DMS153 treated with DMSO at 0.1 percent for 48 hours (cell line): ENCODE results near the gene CCDC78.

Experiments
- DNase-seq: peaks from one replicate; lab custom pipeline; 2025; ENCODE audit not compliant: unreplicated experiment; lab: John Stamatoyannopoulos, UW

Gene CCDC78

DNA sequence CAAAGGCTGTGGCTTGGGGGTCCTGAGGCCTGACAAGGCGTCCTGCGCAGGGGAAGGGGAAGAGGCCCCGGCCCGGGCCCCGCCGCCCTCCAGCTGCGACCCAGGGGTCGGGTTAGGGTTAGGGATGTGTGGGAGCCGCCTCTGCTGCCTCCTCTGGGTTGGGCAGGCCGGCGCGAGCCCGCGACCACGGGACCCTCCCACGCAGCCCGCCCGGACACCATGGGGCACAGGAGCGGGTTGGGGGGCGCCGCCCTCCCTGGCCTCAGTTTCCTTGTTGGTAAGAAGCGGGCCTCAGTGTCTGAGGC lies 14.2 kb upstream of the CCDC78 start:
- no peak for DNase-seq

DNA sequence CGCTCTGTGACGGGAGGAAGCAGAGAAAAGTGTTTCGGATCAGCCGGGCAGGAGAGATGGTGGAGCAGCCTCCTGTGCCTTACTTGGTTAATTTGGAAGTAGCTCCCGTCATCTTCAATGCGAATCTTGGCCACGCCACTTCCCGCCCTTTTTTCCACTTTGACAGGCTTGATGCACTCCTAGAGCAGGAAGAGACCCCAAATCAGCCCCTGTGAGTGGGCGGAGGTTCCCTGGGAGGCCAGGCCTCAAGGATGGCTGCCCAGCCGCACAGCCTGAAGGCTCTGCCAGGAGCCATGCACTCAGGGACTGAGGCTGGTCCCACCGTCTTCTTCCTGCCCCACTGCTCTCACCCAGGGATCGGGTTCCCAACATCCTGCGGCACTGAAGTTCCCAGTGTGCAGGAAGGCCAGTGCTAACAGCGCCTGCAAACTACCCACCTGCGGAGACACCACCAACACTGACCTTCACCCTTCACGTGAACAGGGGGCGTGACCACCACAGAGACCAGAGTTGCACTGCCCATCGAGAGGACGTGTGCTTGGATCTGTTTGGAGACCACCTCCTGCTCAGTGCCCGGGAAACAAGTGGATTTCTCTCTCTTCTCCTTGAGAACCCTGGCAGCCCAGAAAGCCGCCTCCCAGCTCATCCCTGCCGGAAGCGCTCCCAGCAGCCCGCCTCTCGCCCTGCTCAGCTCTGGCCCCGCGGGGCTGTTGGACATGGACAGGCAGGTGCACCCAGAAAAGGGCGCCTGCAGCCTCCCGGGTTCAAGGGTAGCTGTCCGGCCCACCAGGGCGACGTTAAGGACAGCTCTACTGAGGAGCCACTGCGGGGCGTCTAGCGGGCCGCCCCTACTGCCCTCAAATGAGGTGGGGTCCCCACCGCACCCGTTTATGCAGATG lies 13.6 kb upstream of the CCDC78 start:
- DNase-seq = no peak

DNA sequence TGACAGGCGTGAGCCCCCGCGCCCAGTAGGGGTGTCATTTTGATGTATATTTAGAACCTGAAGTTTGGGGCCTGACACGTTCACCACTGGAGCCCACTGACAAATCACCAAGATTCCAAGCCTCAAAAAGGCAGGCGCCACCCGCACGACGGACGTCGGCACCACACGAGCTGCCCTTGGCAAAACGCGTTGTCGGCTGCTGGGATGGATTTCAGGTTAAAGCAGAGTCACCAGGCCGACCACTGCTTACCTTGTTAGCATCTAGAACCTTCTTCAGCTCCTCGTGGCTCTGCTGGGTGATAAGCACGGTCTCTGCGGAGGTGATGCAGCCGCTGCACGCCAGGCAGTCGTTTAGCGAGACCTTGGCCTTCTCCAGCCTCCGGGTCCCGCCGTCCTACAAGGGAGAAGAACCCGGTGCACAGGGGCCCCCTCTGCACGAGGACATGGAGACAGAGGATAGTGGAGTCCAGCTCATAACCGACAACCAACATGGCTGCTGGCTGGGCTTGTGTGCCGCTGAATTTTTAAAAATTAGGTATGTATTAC lies 10.8 kb upstream of the CCDC78 start:
- DNase-seq = no peak

GRCh38 chr16:735982-736453 lies 9.8 kb upstream of the CCDC78 start:
- DNase-seq = no peak

DNA sequence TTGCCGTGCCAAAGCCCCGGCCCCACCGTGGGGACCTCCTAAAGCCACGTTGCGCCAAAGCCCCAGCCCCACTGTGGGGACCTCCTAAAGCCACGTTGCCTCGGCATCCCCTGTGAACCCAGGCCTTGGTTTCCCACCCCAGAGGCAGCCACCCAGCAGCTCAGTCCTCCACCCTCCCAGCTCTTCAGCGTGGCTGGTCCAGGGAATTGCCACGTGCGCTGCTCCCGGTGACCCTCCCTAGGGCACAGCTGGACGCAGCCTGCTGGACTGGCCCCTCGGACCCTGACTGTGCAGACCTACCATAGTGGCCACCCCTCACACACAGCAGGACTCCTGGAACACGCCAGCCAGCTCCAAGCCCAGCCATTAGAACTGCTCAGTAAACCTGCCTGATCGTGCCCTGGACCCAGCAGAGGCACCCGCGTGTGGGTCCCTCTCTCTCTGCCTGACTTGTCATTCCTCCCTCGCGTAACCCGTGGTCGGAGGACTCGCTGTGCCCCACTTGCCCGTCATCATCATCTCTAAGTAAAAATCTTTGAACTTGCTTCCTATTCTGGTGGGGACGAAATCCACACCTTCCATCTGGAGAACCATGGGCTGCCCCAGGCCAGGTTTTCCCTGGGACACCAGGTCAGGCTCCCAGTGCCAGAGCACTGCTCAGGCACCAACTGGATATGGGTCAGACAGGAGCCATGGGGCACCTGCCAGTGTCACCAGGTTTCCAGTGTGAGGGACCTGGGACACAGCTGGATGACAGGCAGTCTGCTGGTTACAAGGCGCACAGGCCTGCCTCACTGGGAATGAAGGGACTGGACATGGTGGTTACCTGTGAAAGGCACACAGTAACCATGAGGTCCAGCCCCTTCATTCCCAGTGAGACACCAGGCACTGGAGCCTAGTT lies 9.0 kb upstream of the CCDC78 start:
- no peak for DNase-seq

DNA sequence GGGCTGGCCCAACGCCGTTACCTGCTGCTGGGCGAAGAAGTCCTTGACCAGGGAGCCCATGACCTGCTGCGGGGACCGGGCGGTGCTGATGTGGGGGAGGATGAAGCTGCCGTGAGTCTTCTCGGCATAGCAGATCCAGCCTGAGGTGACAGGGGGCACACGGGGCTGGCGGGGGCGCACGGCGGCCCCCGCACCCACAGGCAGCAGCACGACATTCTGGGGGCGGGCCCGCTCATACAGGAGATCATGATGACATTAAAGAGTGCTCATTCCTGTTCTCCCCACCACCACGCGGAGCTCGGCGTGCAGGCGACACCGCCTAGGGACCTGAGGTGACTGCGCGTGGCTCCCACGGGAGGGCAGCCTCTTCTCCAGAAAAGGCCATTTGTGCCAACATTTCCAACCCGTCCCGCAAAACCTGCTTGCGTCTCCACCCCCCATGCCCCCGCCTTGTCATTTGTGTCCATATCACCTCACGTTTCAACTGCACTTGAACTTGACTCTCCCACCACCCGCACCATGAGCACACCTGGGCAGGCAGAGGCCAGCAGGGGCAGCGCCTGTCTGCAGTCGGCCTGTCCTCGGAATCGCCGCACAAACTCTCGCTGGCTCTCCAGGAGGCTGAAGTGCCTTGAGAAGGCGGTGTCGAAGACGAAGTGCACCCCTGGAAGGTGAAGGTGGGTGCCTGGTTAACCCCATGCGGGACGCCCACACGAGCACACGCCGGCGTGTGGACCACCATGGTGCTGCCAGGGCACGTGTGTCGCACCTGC lies 8.2 kb upstream of the CCDC78 start:
- no peak for DNase-seq

DNA sequence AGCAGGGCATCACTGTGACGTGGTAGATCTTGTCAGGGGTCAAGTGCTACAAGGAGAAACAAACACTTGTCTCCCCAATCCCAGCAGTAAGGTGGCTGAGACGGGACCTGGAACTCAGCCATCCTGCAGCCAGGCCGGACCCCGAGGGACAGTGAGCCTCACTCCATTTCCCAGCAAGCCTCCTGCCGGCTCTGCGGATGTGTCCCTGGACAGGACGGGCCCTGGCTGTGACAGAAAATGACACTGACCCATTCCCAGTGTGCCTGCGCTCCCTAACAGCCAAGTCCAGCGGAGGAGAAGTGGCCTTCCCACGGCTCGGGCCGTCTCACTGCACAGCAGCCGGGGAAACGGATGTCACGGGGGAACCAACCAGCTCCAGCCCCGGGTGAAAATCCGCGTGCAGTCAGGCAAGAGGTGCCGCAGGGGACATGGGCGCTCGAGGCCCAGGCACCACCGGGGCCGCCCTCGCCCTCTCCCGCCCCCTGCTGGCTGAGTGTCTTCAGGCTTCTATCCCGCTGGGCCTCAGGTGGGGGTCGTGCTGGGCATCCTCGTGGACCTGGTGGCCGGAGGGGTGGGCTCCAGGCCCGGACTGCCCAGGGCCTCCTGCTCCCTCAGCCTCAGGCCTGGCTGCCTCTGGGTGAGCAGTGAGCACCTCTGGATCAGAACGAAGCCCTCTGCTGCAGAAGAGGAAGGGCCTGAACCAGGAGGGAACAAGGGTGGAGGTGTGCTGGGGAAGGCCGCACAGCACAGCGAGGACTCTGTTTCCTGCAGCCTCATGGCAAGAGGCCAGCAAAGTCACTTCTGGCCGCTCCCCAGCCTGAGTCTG lies 7.4 kb upstream of the CCDC78 start:
- DNase-seq = no peak

GRCh38 chr16:732936-733335 lies 6.7 kb upstream of the CCDC78 start:
- DNase-seq = no peak

GRCh38 chr16:732332-732731 lies 6.1 kb upstream of the CCDC78 start:
- DNase-seq = no peak

DNA sequence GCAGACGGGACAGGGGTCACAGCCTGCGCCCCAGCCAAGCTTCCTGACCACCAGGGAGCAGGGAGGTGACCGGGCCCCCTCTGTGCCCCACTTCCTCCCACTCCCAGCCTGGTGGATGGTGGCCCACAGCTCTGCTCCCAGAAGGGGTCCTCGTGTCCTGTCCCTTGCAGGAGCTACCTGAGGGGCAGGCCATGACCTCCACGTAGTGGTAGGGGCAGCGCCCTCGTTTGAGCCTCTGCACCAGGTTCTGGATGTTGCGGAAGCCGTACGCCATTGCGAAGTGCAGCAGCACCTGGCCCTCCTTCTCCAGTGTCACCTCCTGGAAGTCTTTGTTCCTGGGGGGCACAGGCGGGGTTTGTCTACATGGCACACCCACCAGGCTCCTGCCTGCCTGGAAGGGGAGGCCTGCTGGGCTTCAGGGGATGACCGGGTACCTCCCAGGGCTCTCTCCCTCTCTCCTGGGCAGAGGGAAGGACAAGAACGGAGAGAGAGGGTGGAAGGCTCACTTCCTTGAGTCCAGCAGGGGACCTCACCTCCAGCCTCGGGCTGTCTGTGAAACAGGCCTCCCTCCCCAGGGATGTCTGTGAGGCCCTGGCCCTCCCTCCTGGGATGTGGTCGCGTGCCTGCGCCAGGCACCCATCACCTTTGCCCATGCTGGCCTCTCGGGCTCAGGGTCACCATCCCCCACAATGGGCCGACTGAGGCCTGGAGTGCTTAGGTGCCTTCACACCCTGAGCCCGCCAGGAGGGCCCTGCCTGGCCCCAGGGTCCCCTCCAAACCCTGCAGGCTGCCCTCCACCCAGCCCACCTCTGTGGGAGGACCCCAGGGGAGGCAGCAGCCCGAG lies 4.6 kb upstream of the CCDC78 start:
- DNase-seq = no peak

DNA sequence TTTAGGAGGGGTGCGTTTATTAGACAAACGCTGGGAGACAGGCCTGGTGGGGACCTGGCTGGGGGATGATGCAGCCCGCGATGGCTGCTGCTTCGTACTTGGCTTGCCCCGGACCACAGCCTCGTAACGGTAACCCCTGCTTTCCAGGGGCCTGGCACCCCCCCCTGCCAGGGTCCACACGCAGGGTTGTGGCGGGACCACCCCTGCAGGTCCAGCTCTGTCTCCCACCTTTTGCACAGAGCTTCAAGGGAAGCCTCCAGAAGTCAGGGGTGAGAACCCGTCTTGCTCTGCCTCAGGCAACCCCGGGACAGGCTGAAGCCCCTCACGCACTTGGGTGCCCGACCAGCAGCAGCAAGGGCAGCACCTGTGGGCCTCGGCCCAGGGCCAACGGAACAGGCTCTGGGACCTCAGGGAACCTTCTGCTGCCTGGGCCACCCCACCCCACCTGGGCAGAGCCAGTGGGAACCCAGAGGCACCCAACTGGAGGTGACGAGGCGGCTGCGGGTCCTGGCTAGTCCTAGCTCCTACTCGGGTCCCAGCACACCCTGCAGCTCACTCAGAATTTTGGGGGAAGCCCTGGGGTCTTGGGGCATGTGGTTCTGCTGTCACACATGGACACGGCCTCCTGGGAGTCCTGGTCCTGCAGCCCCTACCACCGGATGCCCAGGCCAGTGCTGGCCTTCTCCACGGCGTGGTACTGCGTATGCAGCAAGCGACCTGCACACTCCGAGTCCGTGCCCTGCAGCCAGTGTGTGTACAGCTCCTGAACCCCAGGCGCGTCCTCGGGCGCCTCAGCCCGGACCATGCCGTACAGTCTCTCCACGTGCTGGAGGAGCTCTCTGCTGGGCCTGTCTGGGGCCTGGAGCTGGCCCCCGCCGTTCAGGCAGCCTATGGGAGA lies 3.8 kb upstream of the CCDC78 start:
- DNase-seq = no peak

DNA sequence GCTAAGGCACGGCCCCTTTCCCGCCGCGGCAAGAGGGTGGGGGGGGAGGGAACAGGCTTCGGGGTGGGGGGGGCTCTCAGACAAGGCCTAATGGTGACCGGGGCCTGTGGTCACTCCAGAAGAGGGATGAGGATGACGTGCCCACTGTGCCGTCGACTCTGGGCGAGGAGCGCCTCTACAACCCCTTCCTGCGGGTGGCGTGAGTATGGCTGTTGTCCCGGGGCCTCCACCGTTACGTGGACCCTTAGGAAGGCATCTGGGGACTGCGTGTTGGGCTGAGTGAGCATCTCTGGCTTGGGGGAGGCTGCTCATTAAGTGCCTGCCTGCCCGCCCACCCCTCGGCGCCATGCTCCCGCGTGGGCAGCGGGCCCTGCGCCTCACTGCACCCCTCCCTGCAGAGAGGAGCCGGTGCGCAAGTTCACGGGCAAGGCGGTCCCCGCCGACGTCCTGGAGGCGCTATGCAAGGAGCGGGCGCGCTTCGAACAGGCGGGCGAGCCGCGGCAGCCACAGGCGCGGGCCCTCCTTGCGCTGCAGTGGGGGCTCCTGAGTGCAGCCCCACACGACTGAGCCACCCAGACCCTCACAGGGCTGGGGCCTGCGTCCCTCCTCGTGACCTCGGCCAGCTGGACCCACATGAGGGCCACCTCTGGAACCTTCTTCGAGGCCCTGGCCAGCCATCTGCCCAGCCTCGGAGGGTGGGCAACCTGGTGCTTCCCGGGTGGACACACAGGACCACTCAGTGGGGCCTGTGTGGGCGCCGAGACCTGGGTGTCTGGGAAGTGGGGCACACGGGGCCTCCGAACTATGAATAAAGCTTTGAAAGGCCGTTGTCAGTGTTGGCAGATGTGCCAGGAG lies 2.9 kb upstream of the CCDC78 start:
- DNase-seq = no peak

- DNase-seq = no peak
These were observed 2.1 kb upstream of the CCDC78 start for GRCh38 chr16:728131-728889.

DNA sequence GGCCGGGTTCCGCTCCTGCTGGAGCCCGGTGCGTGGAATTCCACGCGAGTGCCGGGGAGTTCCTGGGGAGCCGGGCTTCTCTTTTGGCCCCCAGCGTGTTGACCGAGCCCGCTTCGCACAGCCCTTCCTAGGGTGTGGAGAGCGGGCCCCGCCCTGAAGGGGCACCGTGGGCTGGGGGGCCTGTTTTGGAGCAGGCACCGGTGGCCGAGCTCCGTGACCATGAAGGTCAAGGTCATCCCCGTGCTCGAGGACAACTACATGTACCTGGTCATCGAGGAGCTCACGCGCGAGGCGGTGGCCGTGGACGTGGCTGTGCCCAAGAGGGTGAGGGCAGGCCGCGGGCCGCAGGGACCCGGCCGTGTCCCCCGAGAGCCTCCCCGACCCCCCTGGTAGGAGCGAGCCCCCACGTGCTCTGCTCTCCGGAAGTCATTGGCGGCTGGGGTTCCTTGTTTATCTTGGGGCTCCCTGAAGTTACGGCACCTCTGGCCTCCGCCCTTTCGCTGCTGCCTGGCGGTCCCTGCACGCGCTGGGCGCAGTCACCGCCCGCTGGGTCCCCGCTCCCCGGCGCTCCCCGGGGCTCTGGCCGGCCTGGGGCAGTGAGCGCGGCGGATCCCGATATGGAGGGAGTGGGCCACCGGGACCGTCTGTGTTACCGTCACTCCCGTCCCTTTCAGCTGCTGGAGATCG lies 1.2 kb upstream of the CCDC78 start:
- DNase-seq = no peak

GRCh38 chr16:726188-726437 lies 130 bp downstream of the CCDC78 start:
- DNase-seq = no peak

DNA sequence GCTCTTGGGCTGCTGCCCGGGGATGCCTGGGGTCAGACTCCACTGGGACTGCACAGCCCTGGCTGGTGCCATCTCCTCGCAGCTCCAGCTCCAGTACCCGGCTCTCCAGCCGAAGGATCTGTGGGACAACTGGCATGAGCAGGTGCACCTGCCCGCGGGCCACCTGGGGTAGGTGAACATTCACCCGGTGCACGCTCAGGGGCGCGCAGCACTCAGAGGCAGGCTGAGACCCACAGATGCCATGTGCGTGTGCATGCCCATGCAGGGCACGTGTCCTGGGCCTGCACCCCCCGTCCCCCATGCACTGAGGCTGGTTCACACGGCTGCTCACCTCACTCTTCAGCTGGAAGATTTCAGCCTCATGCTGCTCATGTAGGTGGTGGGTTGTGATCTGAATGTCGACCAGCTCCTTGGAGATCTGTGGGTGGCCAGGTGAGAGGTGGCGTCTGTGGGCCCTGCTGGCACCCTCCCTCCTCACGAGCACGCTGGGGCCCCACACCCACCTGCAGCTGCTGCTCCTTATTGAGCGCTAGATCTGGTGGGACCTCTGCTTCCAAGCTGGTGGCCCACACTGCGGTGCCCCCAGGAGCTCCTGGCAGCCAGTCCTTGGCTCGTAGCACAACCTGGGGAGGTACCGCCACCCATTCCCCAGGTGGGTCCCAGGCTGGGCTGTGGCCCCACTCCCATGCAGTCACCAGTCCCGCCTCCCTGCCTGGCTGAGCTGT lies 618 bp downstream of the CCDC78 start:
- DNase-seq = no peak
